ENCODE data around the gene ATG16L1. TPM values are rescaled to one million over a fixed set of nuclear protein-coding genes. Genes with fewer than 3 reads are reported as not detected.

Gene ATG16L1
- total RNA-seq, 2 donors from 2014 or later: 12.8 to 16.7 TPM

DNA sequence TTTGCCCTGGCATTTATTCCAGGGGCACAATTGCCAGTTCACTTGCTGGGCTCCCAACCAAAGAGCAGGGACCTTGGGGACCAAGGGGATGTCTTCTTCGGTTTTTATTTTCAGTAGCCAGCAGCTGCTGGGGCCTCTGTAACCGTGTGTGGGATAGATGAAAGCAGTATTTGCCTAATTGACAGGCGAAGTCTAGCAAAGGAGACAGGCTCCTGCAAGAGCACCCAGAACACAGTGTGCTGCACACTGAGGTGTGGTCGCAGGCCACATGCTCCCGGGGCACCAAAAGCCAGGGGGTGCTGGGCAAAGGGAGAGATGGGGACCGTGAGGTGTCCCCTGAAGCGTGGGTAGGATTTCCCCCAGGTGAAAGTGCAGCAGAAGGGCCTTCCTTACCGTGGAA is 61.4 kb downstream of the ATG16L1 start:
- TF ChIP-seq, protein P1, sequence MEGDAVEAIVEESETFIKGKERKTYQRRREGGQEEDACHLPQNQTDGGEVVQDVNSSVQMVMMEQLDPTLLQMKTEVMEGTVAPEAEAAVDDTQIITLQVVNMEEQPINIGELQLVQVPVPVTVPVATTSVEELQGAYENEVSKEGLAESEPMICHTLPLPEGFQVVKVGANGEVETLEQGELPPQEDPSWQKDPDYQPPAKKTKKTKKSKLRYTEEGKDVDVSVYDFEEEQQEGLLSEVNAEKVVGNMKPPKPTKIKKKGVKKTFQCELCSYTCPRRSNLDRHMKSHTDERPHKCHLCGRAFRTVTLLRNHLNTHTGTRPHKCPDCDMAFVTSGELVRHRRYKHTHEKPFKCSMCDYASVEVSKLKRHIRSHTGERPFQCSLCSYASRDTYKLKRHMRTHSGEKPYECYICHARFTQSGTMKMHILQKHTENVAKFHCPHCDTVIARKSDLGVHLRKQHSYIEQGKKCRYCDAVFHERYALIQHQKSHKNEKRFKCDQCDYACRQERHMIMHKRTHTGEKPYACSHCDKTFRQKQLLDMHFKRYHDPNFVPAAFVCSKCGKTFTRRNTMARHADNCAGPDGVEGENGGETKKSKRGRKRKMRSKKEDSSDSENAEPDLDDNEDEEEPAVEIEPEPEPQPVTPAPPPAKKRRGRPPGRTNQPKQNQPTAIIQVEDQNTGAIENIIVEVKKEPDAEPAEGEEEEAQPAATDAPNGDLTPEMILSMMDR (IDR thresholded peaks at IDR 0.05): no peak
- DNase-seq (ENCODE audit: low spot score): no peak
- Histone ChIP-seq H3K27ac (no peak overlapping the region), H3K4me1 (no peaks in the 10 kb centered on the region), H3K4me3 (no peak overlapping the region), H3K36me3 (no peaks in the 10 kb centered on the region), H3K9me3 (no peaks in the 10 kb centered on the region), H3K27me3 (no peaks in the 10 kb centered on the region)

DNA sequence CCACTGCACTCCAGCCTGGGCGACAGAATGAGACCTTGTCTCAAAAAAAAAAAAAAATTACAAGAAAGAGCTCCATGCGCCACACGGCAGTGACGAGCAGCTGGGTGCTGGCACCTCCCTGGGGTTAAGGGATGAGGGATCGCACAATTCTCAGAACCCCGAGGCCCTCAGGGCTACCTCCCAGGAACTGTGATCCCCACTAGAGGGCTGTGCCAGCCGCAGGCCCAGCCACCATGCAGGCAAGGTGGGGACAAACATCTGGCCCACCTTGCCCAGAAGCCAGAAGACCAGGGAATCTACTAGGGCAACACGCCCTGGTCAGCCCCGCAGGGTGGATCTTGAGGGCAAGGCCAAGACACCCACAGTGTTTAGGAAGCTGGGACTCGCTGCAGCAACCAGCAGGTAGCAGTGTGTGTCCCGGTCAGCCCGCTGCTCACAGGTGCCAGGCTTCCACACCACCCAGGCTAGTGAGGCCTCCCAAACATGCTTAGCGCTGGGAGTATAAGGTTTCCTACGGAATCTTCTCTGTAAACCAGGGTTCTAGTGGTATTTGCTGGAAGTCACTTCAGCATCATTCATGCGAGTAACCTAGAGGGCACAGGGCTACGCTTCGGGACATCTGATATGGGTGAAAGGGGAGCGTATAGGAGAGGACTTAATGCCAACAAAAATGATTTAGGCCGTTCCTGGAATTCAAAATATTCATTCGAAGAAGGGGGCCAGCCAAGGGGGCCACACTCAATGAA is 62.9 kb downstream of the ATG16L1 start:
- no peaks in the 10 kb centered on the region for H3K9me3 ChIP-seq
- H3K4me1 ChIP-seq: no peaks in the 10 kb centered on the region
- TF ChIP-seq, protein P1 (IDR thresholded peaks at IDR 0.05): no peak

DNA sequence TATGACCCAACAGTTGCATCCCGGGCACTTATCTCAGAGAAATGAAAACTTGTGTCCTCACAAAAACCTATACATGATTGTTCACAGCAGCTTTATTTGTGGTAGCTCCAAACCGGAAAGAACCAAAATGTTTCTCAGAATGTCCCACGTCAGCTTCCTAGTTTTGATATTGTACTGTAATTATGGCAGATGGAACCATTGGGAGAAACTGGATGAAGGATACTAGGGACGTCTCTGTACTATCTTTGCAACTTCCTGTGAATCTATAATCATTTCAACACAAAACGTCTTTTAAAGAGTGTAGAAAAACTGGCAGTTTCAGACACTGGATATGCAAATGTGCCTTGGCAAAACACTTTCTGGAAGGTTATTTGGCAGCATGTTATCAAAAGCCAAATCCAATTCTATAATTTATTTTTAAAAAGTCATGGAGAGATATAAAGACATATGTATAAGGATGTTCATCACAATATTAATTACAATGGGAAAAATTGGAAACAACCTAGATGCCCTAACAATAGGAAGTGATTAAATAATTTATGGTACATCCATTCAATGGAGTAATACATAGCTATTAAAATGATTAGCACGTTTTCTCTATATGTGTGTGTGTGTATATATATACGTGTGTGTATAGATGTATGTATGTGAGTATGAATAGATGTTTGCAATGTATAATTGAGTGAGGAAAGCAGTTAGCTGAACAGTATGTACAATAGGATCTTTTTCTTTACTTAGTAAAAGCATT is 65.9 kb downstream of the ATG16L1 start:
- no peaks in the 10 kb centered on the region for H3K36me3 ChIP-seq
- H3K27me3 ChIP-seq: no peaks in the 10 kb centered on the region
- DNase-seq (ENCODE audit: low spot score): no peak
- H3K4me1 ChIP-seq: no peaks in the 10 kb centered on the region
- H3K9me3 ChIP-seq: no peaks in the 10 kb centered on the region
- TF ChIP-seq, protein P1 (IDR thresholded peaks at IDR 0.05): no peak
- no peak overlapping the region for H3K4me3 ChIP-seq
- H3K27ac ChIP-seq: no peak overlapping the region

More for the DNA sequence above, 62.9 kb downstream of the ATG16L1 start:
- Histone ChIP-seq H3K4me3 (no peak overlapping the region), H3K27ac (no peak overlapping the region), H3K36me3 (no peaks in the 10 kb centered on the region), H3K27me3 (no peaks in the 10 kb centered on the region)
- no peak for DNase-seq (ENCODE audit: low spot score)

DNA sequence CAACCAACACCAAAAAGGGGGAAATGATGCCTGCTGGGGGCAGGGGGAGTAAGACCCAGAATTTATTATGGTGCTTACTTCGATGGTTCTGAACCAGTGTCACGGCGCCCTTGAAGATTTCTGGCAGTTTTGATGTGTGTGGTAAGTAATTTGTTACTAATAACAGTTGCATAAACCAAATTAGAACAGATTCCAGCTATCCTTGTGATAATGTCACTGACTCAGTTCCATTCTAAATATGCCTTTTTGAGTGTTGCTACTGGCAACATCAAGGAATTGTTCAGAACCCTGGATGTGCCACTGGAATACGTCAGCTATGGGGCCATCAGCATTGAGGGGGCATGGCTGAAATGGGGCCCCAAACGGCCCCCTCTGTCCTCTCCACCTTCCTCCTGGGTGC is 67.8 kb downstream of the ATG16L1 start:
- H3K27ac ChIP-seq: no peak overlapping the region
- TF ChIP-seq, protein P1 (IDR thresholded peaks at IDR 0.05): no peak
- no peaks in the 10 kb centered on the region for H3K27me3 ChIP-seq
- no peaks in the 10 kb centered on the region for H3K4me1 ChIP-seq
- no peaks in the 10 kb centered on the region for H3K36me3 ChIP-seq
- DNase-seq (ENCODE audit: low spot score): no peak
- H3K4me3 ChIP-seq: no peak overlapping the region
- no peaks in the 10 kb centered on the region for H3K9me3 ChIP-seq

DNA sequence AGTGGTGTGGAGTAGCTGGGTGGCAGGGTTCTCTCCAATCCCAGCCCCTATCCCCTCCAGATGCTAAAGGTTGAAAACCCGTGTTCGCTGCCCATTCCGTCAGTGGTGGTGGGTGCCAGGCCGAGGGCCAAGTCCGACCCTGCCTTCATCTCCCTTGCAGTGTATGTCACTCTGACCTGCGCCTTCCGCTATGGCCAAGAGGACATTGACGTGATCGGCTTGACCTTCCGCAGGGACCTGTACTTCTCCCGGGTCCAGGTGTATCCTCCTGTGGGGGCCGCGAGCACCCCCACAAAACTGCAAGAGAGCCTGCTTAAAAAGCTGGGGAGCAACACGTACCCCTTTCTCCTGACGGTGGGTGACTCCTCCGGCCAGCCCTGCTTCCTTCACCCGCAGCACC is 69.0 kb downstream of the ATG16L1 start:
- Histone ChIP-seq H3K4me3 (no peak overlapping the region), H3K36me3 (no peaks in the 10 kb centered on the region), H3K27ac (no peak overlapping the region), H3K9me3 (no peaks in the 10 kb centered on the region), H3K27me3 (no peaks in the 10 kb centered on the region), H3K4me1 (no peaks in the 10 kb centered on the region)
- TF ChIP-seq, protein P1 (IDR thresholded peaks at IDR 0.05): no peak
- no peak for DNase-seq (ENCODE audit: low spot score)

Measured in right atrium auricular region (tissue), 2 donors.